GM13977 (cell line): ENCODE data around the gene ARPC2.

ENCODE experiments used
- DNase-seq: peaks from one replicate; pipeline ENCODE4 v3.0.0; 2012; ENCODE audit warnings: low spot score
- in situ Hi-C: fragments of 300-500 bp; cut with MboI; formaldehyde crosslinking; loops from one replicate; pipeline ENCODE4 v1.12.0; 2022; ENCODE audit warnings: low sequenced_read_pairs, low pct_unique_long_range_greater_than_20kb, mixed read lengths, inconsistent platforms; ENCODE audit not compliant: unreplicated experiment
- TF ChIP-seq, protein P1 (sequence below): IDR thresholded peaks from 2 replicates; pipeline ENCODE4 v1.5.1; 2012; ENCODE audit warnings: mild to moderate bottlenecking, control low read depth; ENCODE audit not compliant: insufficient read depth; ENCODE audit errors: extremely low read depth, missing control alignments

Gene ARPC2

DNA sequence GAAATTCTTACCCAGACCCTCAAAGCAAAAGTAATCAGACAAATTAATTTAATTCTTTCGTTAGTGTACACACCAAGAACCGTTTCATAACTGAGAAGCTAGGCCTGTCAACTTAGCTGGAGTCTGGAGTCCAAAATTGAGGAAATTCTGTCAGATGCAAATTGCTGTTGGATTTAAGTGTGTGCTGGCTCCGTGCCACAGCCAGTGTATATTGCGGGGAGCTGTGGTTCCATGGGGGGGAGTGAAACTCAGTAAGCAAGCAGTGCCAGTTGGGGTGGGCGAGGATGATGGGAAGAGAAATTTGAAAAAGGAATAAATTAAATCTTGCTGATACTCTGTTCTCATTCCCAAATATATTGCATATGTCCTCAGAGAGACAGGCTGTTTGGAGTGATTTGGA, 4.0 kb downstream of the ARPC2 start:
- TF ChIP-seq, protein P1, sequence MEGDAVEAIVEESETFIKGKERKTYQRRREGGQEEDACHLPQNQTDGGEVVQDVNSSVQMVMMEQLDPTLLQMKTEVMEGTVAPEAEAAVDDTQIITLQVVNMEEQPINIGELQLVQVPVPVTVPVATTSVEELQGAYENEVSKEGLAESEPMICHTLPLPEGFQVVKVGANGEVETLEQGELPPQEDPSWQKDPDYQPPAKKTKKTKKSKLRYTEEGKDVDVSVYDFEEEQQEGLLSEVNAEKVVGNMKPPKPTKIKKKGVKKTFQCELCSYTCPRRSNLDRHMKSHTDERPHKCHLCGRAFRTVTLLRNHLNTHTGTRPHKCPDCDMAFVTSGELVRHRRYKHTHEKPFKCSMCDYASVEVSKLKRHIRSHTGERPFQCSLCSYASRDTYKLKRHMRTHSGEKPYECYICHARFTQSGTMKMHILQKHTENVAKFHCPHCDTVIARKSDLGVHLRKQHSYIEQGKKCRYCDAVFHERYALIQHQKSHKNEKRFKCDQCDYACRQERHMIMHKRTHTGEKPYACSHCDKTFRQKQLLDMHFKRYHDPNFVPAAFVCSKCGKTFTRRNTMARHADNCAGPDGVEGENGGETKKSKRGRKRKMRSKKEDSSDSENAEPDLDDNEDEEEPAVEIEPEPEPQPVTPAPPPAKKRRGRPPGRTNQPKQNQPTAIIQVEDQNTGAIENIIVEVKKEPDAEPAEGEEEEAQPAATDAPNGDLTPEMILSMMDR, result no peak
- in situ Hi-C loops, result no loop called here
- DNase-seq, result no peak

GRCh38 chr2:218223046-218223445, 6.1 kb downstream of the ARPC2 start:
- DNase-seq, result no peak
- in situ Hi-C loops, result no loop called here
- TF ChIP-seq, protein P1, result no peak

- in situ Hi-C loops, result no loop called here
- TF ChIP-seq, protein P1, result no peak
- DNase-seq, result no peak
Observed at GRCh38 chr2:218224186-218224585, 7.2 kb downstream of the ARPC2 start.

- TF ChIP-seq, protein P1, result no peak
- in situ Hi-C loops, result no loop called here
- DNase-seq, result no peak
Observed at GRCh38 chr2:218226903-218227302, 9.9 kb downstream of the ARPC2 start.

- no peak for DNase-seq
- in situ Hi-C loops, result no loop called here
- TF ChIP-seq, protein P1, result no peak
Observed at GRCh38 chr2:218228366-218229090, 11.5 kb downstream of the ARPC2 start.

GRCh38 chr2:218229239-218229638, 12.2 kb downstream of the ARPC2 start:
- in situ Hi-C loops, result no loop called here
- peak; percentile 75 for DNase-seq
- TF ChIP-seq, protein P1, result no peak
